Vagina (tissue), 2 donors: ENCODE data around the gene COL26A1.

Experiments used
- POLR2A ChIP-seq, 2 donors: fragments of 450-650 bp; IDR thresholded peaks; one replicate each; pipeline ENCODE4 v1.6.1; 2017; ENCODE audit warnings: antibody characterized with exemption in 2 of 2, mild to moderate bottlenecking in 2 of 2, moderate library complexity in 2 of 2
- POLR2AphosphoS5 ChIP-seq, 2 donors: sonication (generic); formaldehyde crosslinking; IDR thresholded peaks; one replicate each; pipeline ENCODE4 v1.9.0; 2017; ENCODE audit warnings: antibody characterized with exemption in 2 of 2, mild to moderate bottlenecking in 2 of 2, low read depth in 1 of 2; ENCODE audit not compliant: insufficient read depth in 1 of 2
- TF ChIP-seq, protein P1 (sequence below), 3 experiments: fragments of 450-650 bp in 2 of 3; fragments of 200-600 bp in 1 of 3; sonication (generic) in 1 of 3; IDR thresholded peaks; one replicate each; pipeline ENCODE4 v1.5.1; 2017 to 2019; ENCODE audit warnings: antibody characterized with exemption in 3 of 3, mild to moderate bottlenecking in 2 of 3, moderate library complexity in 2 of 3

DNA sequence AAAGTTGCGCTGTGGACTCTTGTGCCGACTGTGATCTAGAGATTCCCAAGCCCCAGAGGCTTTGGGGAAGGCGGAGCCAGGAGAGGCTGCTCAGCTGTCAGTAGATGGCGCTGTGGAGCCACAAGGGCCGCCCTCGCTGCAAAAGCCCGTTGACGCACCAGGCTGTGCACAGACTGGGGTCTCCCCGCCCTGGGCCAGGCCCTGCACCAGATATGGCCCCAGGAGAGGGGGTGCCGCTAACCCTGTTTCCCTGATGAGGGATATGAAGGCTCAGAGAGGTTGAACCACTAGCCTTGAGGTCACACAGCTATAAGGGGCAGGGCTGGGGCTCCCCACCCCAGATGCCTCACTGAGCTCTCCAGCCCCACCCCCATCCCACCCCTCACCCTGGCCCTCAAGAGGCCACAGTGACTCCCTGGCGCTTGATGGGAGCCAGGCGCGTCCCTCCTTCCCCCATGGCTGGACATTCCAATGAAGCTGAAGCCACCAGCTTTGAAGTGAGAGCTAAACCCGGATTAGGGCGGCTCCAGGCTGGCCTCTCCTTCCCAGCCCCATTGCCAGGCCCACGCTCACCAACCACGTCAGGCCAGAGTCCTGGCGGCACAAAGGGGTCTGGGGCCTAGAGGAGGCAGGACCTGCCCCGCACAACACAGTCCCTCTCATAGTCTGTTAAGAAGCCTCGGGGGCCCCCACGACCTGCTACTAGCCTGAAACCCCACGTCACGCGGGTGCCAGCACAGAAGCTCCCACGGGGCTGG, 240.0 kb downstream of the COL26A1 start:
- TF ChIP-seq POLR2A (IDR thresholded peaks at IDR 0.05) = no peak
- TF ChIP-seq, protein P1, sequence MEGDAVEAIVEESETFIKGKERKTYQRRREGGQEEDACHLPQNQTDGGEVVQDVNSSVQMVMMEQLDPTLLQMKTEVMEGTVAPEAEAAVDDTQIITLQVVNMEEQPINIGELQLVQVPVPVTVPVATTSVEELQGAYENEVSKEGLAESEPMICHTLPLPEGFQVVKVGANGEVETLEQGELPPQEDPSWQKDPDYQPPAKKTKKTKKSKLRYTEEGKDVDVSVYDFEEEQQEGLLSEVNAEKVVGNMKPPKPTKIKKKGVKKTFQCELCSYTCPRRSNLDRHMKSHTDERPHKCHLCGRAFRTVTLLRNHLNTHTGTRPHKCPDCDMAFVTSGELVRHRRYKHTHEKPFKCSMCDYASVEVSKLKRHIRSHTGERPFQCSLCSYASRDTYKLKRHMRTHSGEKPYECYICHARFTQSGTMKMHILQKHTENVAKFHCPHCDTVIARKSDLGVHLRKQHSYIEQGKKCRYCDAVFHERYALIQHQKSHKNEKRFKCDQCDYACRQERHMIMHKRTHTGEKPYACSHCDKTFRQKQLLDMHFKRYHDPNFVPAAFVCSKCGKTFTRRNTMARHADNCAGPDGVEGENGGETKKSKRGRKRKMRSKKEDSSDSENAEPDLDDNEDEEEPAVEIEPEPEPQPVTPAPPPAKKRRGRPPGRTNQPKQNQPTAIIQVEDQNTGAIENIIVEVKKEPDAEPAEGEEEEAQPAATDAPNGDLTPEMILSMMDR (IDR thresholded peaks at IDR 0.05) = peak; percentile 11 to 90 (median 80)
- no peak for TF ChIP-seq POLR2AphosphoS5 (IDR thresholded peaks at IDR 0.05; ENCODE audit: insufficient read depth in 1 of 2, low read depth in 1 of 2)
